Left colon (tissue), 2 donors: ENCODE results near the gene ECSCR. TPM values are rescaled to one million over a fixed set of nuclear protein-coding genes. Genes with fewer than 3 reads are reported as not detected.

ENCODE experiments used
- ATAC-seq: fragments of 200-7000 bp; cut with Tn5 transposase; one replicate; pipeline ENCODE4 v1.9.1; 2020; ENCODE audit warnings: mild to moderate bottlenecking, moderate library complexity
- DNase-seq, 2 donors: peaks; one replicate each; pipeline ENCODE4 v3.0.0-alpha.2; 2020
- intact Hi-C, 2 donors: fragments of 100-400 bp; cut with DNase I in 1 of 2; cut with micrococcal nuclease in 1 of 2; formaldehyde crosslinking; loops; one replicate each; pipeline versions ENCODE4 v1.11.2 to v1.14.0; 2022; cut with DNase I, micrococcal nuclease
- total RNA-seq, 2 donors: library from RNA; stranded (reverse); fragmentation: NEBNext Ultra II Directional; extraction: Animal tissue kit (Norgen Biotek cat#: 25700); gene quantifications; one replicate each; pipeline ENCODE4 v1.2.1, GENCODE V29; 2021
- donor health status: DM: no; HTN: no; CAD: no.
- donor health status: DM: yes; HTN: yes; CAD: no.

The ECSCR gene
- total RNA-seq, 2 donors from 2014 or later: 3.9 to 4.5 TPM

DNA sequence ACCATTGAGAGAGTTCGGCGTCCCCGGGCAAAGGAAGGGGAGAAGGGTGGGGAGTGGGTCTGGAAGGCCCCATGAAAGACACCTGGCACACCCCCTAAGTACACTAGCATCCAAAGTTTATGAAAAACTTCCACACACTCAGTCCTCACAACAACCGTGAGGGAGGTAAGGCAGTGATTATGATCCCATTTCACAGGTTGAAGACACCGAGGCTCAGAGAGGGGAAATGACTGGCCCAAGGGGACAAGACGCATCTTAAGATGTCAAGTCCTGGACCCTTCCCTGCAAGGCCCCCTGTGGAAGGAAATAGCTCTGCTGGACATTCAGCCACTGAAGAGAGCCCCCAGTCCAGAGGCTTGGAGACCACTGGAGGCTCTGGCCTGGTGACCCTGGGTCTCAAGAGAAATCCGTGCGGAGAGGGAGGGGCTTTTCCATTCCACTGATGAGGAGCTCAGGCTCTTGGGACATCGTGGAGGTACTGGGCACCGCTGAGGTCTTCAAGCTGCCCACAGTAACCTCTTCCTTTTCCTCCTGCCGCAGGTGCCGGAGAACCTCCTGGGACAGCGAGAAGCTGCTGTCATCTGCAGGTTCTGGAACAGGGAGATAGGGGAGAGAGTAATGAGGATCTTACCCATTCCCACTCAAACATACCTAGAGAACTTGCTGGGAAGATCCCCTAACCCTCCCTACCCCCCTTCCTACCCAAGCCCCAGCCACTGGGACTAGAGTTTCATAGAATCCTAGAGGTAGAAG, 13.5 kb upstream of the ECSCR start:
- DNase-seq (no peak), ATAC-seq (no peak)
- intact Hi-C loops: no loop called here

DNA sequence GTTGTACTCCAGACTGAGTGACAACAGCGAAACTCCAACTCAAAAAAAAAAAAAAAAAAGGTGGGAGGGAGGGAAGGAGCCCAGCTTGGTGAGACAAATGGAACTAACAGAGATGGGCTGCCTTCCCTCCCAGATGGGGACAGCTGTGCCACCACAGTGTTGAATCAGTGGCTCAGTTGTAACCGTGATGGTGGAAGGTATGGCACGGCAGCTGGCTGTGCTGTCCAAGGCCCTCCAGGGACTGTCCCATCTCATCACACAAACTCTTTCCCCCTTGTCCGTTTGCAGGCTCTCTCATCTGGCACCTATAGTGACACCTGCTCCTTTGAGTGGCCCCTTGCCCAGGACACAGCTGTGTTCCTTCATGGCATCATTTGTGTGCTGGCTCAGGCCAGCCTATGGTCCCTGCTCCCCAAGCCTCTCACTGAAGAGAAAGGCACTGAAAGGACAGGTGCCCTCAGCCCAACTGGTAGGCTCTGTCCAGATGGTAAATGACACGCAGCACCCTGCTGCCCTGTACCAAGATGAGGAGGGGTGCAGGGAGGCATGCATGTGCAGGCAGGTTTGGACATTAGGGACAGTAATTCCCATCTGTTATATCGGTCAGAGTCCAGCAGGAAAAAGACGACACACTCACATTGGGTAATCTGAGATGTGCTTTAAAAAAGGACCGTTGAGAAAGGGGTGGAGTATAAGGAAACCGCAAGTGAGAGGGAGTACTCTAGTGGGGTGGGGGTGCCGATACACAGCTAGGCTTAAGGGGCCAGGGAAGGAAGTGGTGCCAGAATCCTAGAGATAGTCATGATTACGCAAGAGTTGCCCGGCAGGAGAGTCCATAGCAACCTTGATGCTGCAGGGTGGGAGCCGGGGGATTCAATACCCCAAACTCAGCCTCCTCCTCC, 12.6 kb upstream of the ECSCR start:
- ATAC-seq (peak; percentile 70), DNase-seq (peak in 1 of 2 donors; percentile 75)
- intact Hi-C loops: no loop called here

DNA sequence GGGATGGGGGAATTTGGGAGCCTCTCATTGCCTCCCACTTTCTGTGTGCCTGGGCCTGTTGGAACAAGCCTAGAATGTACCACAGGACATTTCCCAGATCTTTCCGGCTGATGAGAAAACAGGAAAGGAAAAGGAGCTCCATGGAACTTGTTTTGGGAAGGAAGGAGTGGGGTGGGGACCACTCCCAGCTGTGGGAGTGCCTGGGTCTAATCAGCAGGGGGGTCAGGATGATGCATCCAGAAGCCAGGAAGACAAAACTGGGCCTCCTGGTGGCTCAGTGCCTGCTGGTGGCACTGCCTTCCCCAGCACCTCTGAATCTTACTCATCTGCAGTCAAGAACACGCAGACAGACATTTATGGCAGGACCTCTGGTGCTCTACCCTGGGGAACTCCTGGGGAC, 11.0 kb upstream of the ECSCR start:
- intact Hi-C loops: no loop called here
- DNase-seq (no peak), ATAC-seq (no peak)

DNA sequence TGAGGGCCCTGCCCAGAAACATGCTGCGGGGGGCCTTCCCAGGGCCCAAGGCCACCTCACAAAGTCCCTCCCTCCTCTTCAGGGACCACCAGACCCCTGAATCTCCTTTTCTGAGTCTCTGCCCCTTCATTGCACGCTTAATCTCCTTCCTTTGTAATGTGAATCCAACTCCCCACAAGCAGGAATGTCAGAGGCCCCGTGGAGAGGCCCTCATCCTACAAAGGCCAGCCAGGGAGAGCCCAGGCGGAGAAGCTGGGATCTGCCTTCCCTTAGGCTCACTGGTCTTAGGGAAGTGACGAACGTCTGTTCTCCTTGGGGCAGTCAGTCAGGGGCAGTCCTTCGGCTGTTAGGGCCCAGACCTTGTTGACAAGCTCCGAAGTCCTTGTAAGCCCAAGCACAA, 10.6 kb upstream of the ECSCR start:
- intact Hi-C loops: no loop called here
- ATAC-seq (no peak), DNase-seq (no peak)

DNA sequence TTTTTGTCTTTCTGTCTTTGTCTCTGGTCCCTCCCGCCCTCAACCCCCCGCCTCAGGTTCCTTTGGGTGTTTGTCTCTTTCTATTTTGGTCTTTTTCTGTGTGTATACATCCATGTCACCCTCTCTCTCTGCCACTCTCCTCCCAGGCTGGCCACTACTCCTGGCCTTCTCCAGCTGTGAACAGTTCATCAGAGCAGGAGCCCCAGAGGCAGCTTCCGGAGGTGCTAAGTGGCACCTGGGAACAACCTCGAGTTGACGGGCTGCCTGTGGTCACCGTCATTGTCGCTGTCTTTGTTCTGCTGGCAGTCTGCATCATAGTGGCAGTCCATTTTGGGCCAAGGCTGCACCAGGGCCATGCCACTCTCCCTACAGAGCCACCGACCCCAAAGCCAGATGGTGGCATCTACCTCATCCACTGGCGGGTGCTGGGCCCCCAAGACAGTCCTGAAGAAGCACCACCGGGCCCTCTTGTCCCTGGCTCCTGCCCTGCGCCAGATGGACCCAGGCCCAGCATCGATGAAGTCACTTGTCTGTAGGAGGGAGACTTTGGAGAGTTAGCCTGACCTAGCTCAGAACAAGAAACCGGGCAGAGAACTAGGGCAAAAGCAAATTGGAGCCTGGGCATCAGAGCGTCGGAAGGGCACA, 10.0 kb upstream of the ECSCR start:
- ATAC-seq: no peak
- intact Hi-C loops: no loop called here
- DNase-seq: no peak

DNA sequence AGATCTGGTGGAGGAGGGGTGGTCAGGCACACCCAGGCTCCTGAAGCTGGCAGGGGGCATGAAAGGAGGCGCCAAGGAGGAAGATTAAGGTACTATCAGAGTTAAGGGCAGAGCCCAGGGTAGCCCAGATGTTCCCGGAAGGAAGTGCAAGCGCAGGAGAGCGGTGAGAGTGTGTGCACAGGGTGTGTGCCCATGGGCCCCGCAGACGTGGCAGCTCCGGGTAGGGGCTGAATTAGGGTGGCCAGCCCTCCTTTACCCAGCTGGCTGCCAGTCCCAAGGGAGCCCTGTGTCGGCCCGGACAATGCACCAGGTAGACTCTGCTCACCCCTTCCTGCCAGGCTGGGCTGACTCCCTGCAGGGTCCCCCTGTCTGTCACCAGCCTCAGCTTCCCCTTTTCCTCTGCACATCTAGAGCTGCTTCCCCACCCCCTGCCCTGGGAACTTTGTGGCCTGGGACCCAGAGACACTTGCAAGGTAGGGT, 8.3 kb upstream of the ECSCR start, which contains the start of gene SMIM33:
TSS of gene SMIM33 (plus strand) at position 184 of the 480 bp plus-strand sequence. CDS start at position 302, 118 bp downstream.
- intact Hi-C loops: no loop called here
- DNase-seq (peak; percentile 77 to 78), ATAC-seq (peak; percentile 86)

DNA sequence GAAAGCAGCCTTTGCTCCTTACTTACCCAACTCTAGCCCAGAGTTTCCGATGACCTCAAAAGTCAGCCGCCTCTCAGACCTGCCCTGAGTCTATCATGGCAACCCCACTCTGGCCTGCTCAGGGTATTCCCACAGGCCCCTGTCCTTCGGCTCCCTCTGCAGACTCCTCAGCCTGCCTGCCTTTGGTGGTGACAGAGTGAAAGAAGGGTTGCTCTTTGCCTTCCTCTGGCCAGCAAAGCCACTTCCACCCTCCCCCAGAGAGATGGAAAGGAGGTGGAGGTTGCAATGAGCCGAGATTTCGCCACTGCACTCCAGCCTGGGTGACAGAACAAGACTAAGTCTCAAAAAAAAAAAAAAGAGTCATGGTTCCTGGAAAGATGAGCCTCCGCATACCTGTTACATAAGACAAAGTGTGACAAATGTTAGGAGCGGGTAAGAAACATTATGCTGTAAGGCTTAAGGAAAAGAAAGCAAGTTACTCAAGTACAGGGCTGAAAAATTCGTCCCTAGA, 5.9 kb upstream of the ECSCR start:
- intact Hi-C loops: no loop called here
- DNase-seq (no peak), ATAC-seq (peak; percentile 38)

DNA sequence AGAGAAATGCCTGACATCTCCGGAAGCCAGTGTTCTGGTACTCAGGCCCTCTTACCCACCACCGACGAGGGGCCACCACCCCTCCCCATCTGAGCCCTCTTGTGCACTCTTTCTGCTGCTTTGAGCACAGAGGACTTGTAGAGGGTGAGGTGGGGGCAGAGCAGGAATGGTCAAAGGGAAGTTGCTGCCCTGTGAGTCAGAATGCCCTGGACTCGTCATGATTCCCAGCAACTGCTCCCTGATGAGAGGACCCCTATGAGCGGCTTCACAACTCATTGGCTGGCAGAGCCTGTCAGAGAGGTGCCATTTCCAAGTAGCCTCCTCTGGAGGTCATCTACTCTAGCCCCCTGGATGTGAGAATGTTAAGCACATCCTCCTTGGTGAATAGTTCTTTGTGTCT, 845 bp downstream of the ECSCR start:
- DNase-seq: no peak
- no peak for ATAC-seq
- intact Hi-C loops: no loop called here

DNA sequence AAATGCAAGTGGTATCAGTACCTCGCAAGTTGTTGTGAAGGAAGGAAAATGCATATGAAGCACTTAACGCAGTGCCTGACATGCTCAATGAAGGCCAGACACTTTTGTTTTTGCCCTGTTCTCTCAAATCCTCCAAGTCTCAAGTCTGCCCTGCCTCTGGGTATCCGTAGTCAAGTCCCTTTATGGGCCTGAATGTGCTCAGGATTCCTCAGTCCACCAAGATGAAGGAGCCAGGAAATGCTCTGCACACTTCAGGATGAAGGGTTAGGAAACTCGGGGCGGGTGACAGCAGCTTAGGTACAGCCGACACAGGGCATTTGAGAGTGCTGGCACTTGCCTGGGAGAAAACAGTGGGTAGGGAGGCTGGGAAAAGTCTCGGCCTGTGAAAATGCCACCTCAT, 1.4 kb downstream of the ECSCR start:
- intact Hi-C loops: no loop called here
- ATAC-seq (no peak), DNase-seq (no peak)

DNA sequence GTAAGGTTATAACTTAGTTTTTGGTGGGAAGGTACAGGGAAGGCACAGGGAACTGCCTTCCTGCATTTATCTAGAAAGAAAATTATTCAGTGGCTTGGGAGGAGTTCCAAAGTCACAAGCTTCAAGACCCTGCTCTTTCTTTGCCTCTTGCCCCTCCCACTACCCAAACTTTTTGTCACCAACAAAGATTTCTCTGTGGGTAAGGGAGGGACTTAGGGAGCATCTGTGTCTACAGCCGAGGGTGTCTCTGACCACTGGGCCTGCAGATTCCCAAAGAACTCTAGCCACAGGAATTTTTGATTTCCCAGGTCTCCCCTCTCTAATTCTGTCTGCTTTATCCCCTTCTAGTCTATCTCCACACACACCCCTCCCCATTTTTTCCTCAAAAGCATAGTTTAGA, 2.1 kb downstream of the ECSCR start:
- ATAC-seq: no peak
- DNase-seq: no peak
- intact Hi-C loops: no loop called here

DNA sequence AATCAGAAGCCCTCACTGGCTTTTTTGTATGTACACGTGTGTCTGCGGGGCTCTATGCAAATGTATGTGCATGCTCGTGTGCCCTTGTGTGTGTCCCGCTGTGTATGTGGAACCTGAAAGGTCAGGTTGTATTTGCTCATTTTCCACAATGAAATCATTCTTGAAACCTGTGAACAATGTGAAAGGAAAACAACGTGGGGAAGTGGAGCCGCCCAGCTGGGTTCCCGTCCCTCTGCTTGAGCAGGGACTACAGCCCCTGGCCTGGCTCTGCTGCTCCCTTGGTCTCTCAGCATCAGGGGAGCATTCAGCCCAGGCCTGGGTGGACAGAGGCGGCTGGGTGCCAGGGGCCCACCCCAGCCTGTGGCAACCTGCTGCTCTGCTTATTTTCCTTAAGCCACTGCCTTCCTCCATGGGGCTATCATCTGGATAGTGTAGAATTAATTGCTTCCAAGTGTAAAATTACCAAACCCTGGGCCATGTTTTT, 3.0 kb downstream of the ECSCR start:
- ATAC-seq (peak; percentile 66), DNase-seq (no peak)
- intact Hi-C loops: no loop called here

DNA sequence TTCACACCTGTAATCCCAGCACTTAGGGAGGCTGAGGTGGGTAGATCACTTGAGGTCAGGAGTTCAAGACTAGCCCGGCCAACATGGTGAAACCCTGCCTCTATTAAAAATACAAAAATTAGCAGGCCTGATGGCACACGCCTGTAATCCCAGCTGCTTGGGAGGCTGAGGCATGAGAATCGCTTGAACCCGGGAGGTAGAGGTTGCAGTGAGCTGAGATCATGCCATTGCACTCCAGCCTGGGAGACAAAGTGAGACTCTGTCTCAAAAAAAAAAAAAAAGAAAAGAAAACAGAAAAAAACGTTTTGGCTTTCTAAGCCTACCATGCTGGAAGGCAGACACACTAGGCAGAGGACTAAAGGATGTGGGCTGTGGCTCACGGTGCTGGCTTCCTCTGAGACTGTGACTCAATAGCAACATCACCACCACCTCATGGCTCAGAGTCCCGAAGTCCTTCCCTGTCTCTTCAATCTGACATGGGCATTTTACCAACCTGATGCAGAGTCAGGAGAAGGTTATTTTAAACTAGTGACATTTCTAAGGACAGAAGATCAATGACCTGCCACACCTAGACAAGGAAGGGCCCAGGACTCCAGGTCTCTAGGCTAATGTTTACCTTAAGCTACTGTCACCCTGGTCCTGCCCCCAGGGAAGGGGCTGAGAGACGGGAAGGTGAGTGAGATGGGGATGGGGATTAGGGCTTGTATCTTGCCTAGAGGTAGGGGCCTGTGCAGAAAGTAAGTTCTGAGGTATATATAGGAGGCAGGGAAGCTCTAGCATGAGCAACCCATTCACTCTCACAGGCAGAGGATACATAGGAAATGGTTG, 3.7 kb downstream of the ECSCR start:
- ATAC-seq: peak; percentile 82
- intact Hi-C loops: no loop called here
- no peak for DNase-seq

DNA sequence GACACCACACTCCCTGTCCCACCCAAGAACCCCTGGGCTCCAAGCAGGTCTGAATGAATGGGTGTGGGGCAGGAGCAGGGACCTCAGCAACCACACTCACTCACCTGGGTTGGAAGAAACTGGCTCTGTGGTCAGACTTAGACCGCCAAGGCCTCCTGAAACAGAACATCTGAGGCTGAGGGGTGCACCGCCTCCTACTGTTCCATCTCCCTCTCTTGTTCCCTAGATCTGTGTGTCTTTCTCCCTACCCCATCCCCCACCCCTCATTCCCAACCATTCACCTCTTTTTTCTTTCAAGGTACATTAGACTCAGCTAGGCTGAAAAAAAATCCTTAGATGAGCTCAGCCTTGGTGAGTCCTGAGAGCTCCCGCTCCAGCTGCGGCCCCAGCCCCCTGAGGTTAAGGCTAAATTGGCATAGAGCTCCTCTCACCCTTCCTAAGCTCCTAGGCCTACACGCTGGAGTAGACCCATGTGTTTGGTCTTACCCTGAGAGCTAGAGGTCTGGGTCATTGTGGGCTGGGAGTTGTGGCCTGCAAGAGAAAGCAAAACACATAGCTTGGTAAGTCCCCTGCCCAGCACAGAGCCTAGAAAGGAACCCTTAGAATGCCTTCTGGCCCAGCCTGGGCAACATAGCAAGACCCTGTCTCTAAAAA, 4.8 kb downstream of the ECSCR start:
- intact Hi-C loops: no loop called here
- DNase-seq: no peak
- no peak for ATAC-seq

DNA sequence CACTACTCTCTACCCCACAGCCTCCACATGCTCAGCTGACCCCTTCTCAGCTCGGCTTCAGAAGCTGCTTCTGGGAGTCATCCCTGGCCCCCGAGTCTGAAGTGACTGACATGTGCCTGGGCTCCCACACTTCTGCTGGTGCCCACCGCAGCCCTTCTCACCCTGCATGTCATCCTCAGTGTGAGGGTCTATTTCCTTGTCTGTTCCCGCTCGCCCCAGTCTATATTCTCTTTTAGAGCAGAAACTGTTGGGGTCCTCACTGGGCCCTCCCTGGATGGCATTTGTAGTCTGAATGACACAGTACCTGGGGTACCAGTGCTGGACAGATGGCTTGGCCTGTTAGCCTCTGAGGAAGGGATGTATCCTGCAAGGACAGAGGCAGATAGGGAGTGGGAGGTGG, 5.3 kb downstream of the ECSCR start:
- DNase-seq (no peak), ATAC-seq (no peak)
- intact Hi-C loops: no loop called here

DNA sequence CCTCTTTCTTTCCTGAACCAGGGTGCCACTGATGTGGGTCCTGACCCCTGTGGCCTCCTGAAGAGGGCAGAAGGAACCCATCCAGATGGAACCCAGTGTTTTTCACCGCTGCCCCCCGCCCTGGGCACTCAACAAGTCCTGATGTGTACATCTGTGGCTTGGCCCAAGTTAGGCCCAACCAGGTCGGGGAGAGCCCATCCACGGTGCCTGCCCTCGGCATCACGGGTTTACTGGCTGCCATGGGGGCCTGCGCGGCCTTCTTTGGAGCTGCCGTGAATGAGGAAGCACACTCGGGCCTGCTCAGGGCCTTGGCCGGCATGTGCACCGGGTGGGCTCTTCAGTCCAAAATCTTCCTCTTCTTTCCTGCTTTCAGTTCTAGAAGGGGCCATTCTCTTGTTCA, 5.8 kb downstream of the ECSCR start:
- ATAC-seq (no peak), DNase-seq (no peak)
- intact Hi-C loops: no loop called here

DNA sequence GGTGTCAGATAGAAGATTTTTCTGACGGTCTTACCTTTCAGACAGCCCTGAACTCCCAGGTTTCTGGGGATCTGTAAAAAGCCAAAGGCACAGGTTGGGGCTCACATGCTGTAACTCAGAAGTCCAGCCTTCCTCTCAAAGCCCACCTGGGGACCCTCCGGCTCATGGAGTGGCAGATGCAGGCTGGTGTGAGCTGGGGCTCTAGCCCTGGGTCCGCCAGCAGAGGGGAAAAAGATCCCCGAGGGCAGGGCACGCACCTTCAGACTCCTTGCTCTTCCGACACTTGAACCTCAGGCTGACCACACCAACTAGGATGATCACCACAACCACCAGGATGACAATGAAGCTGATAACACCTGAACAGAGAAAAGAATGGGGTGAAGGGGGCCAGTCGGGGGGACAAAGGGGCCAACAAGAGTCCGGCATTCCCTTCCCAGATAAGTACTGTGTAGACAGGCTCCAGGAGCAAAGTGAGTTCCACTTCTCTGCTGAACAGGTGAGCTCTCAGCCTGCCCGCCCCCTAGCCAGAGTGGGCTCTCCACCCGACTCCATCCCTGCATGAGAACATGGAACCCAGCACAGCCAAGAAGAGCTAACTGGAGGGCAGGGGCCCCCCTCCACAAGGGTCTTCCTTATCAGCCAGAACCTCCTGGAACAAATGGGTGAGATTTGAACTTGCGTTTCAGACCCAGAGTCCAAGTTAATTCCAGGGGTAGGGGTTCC, 7.8 kb downstream of the ECSCR start:
- intact Hi-C loops: no loop called here
- DNase-seq (no peak), ATAC-seq (no peak)
